IMR-90 (cell line): ENCODE measurements around the gene INAVA. TPM values are rescaled to one million over a fixed set of nuclear protein-coding genes. Genes with fewer than 3 reads are reported as not detected.
A peak's percentile ranks its signal among the peaks of the same experiment; 100 is the strongest.

Source experiments
- ATAC-seq: fragments of 200-7000 bp; cut with Tn5 transposase; 2 replicates; pipeline ENCODE4 v1.9.1; 2020; ENCODE audit warnings: low read depth, mild to moderate bottlenecking, moderate library complexity
- BruUV-seq: library from RNA; stranded (reverse); fragments of 400-500 nt; replicated peaks from 2 replicates; lab custom pipeline; 2021; lab: Mats Ljungman, UMichigan
- CTCF ChIA-PET: fragments of 300-600 bp; formaldehyde crosslinking; extraction: SDS; loops from one replicate; lab custom pipeline; 2021; ENCODE audit warnings: antibody characterized with exemption; lab: Yijun Ruan, JAX
- POLR2A ChIA-PET: fragments of 300-600 bp; sonication (Branson Sonifier 250); formaldehyde crosslinking; loops from one replicate; lab custom pipeline; 2022; ENCODE audit warnings: antibody characterized with exemption; ENCODE audit not compliant: unreplicated experiment; lab: Charles Lee
- DNase-seq: peaks from one replicate; pipeline ENCODE4 v3.0.0; 2013
- H2AFZ ChIP-seq: replicated peaks from 2 replicates; pipeline ENCODE3; 2013; ENCODE audit warnings: low read length, mild to moderate bottlenecking; ENCODE audit not compliant: poor library complexity
- H2AK5ac ChIP-seq: 2 replicates; pipeline ENCODE4 v1.6.1; 2013; ENCODE audit warnings: low read depth, low read length, inconsistent platforms
- H2AK9ac ChIP-seq: replicated peaks from 2 replicates; pipeline ENCODE3; 2013; ENCODE audit warnings: mild to moderate bottlenecking, low read depth, low read length, moderate library complexity; ENCODE audit not compliant: poor library complexity
- H2BK120ac ChIP-seq: 2 replicates; pipeline ENCODE4 v1.6.1; 2013; ENCODE audit warnings: low read depth, low read length, inconsistent platforms
- H2BK15ac ChIP-seq: 3 replicates; pipeline ENCODE4 v1.6.1; 2013; ENCODE audit warnings: low read depth, low read length, inconsistent platforms
- H2BK20ac ChIP-seq: 2 replicates; pipeline ENCODE4 v1.6.1; 2013; ENCODE audit warnings: low read depth, mild to moderate bottlenecking, inconsistent platforms, low read length, moderate library complexity
- H2BK5ac ChIP-seq: 2 replicates; pipeline ENCODE4 v1.6.1; 2013; ENCODE audit warnings: mild to moderate bottlenecking, low read depth, low read length, inconsistent platforms; ENCODE audit not compliant: poor library complexity, severe bottlenecking
- H3K14ac ChIP-seq: replicated peaks from 2 replicates; pipeline ENCODE4 v1.6.1; 2013; ENCODE audit warnings: low read depth, low read length, inconsistent platforms
- H3K18ac ChIP-seq: 2 replicates; pipeline ENCODE4 v1.6.1; 2013; ENCODE audit warnings: low read depth, low read length, control low read depth
- H3K23ac ChIP-seq: 2 replicates; pipeline ENCODE4 v1.6.1; 2013; ENCODE audit warnings: low read depth, low read length, inconsistent platforms
- H3K27ac ChIP-seq: 2 replicates; pipeline ENCODE4 v1.5.1; 2013; ENCODE audit warnings: mild to moderate bottlenecking, control low read depth, low read length; ENCODE audit not compliant: insufficient read depth
- H3K27me3 ChIP-seq: 2 replicates; pipeline ENCODE4 v1.6.1; 2013; ENCODE audit warnings: low read length; ENCODE audit not compliant: control insufficient read depth, insufficient read depth
- H3K36me3 ChIP-seq: 2 replicates; pipeline ENCODE4 v1.6.1; 2013; ENCODE audit warnings: low read length, mixed read lengths; ENCODE audit not compliant: control insufficient read depth, insufficient read depth
- H3K4ac ChIP-seq: 2 replicates; pipeline ENCODE4 v1.6.1; 2013; ENCODE audit warnings: low read depth, low read length, inconsistent platforms
- H3K4me1 ChIP-seq: 2 replicates; pipeline ENCODE4 v1.6.1; 2013; ENCODE audit warnings: low read length, mixed read lengths; ENCODE audit not compliant: control insufficient read depth, insufficient read depth
- H3K4me2 ChIP-seq: 2 replicates; pipeline ENCODE4 v1.6.1; 2013; ENCODE audit warnings: low read depth, mild to moderate bottlenecking, control low read depth, low read length, moderate library complexity
- H3K4me3 ChIP-seq: 2 replicates; pipeline ENCODE4 v1.5.1; 2013; ENCODE audit warnings: low read depth, mild to moderate bottlenecking, control low read depth, low read length, moderate library complexity; ENCODE audit not compliant: insufficient read depth
- H3K56ac ChIP-seq: 2 replicates; pipeline ENCODE4 v1.6.1; 2013; ENCODE audit warnings: low read length, inconsistent platforms; ENCODE audit not compliant: insufficient read depth; ENCODE audit errors: extremely low read depth
- H3K79me1 ChIP-seq, 2 experiments: 2 replicates each; pipeline ENCODE4 v1.6.1; 2013; ENCODE audit warnings: low read length in 2 of 2, inconsistent platforms in 1 of 2, low read depth in 1 of 2
- H3K9ac ChIP-seq: 2 replicates; pipeline ENCODE4 v1.6.1; 2013; ENCODE audit warnings: low read depth, low read length, control low read depth
- H3K9me1 ChIP-seq: 2 replicates; pipeline ENCODE4 v1.6.1; 2013; ENCODE audit warnings: low read length, inconsistent platforms; ENCODE audit not compliant: insufficient read depth
- H3K9me3 ChIP-seq: 2 replicates; pipeline ENCODE4 v1.6.1; 2013; ENCODE audit warnings: low read length; ENCODE audit not compliant: control insufficient read depth, insufficient read depth
- H4K20me1 ChIP-seq: 2 replicates; pipeline ENCODE4 v1.6.1; 2013; ENCODE audit warnings: low read length, inconsistent platforms; ENCODE audit not compliant: insufficient read depth
- H4K5ac ChIP-seq: 2 replicates; pipeline ENCODE4 v1.6.1; 2013; ENCODE audit warnings: mild to moderate bottlenecking, low read depth, low read length, control low read depth
- H4K8ac ChIP-seq, 2 experiments: 2 replicates each; pipeline ENCODE4 v1.6.1; 2013; ENCODE audit warnings: low read depth in 2 of 2, low read length in 2 of 2, control low read depth in 1 of 2, inconsistent platforms in 1 of 2
- H4K91ac ChIP-seq: 2 replicates; pipeline ENCODE4 v1.6.1; 2013; ENCODE audit warnings: low read depth, low read length, inconsistent platforms; ENCODE audit not compliant: insufficient read depth
- BHLHE40 ChIP-seq: fragments of 150-350 bp; IDR thresholded peaks from 2 replicates; pipeline ENCODE4 v1.6.1; 2016; ENCODE audit warnings: mild to moderate bottlenecking, low read depth, low read length
- CEBPB ChIP-seq: IDR thresholded peaks from 2 replicates; pipeline ENCODE4 v1.6.1; 2012; ENCODE audit warnings: low read depth, low read length, improper control_type of control experiment
- CHD1 ChIP-seq: IDR thresholded peaks from 2 replicates; pipeline ENCODE4 v1.6.1; 2012; ENCODE audit warnings: low read depth, low read length, improper control_type of control experiment
- CTCF ChIP-seq: conservative IDR thresholded peaks from 2 replicates; pipeline ENCODE4 v1.5.1; 2012; ENCODE audit warnings: mild to moderate bottlenecking, low read depth, low read length, improper control_type of control experiment
- MAFK ChIP-seq: IDR thresholded peaks from 2 replicates; pipeline ENCODE4 v1.6.1; 2012; ENCODE audit warnings: low read depth, low read length, improper control_type of control experiment
- RAD21 ChIP-seq: IDR thresholded peaks from 2 replicates; pipeline ENCODE4 v1.6.1; 2012; ENCODE audit warnings: low read length, improper control_type of control experiment
- RCOR1 ChIP-seq: IDR thresholded peaks from 2 replicates; pipeline ENCODE4 v1.6.1; 2012; ENCODE audit warnings: mild to moderate bottlenecking, low read length, improper control_type of control experiment; ENCODE audit not compliant: insufficient replicate concordance
- SMC3 ChIP-seq: fragments of 150-350 bp; IDR thresholded peaks from 2 replicates; pipeline ENCODE4 v1.6.1; 2016; ENCODE audit warnings: low read depth, mild to moderate bottlenecking, antibody characterized with exemption, low read length, moderate library complexity
- WGBS, 2 experiments: methylation state at CpG; one replicate each; pipeline versions ENCODE4 v1.1.5 to v1.1.7; 2013; ENCODE audit warnings: missing lambda C conversion rate in 2 of 2; ENCODE audit not compliant: insufficient read length in 1 of 2; ENCODE audit errors: extremely low coverage in 2 of 2; 5-methylcytosine and 5-hydroxymethylcytosine counted together
- dilution Hi-C: fragments of 300-500 bp; cut with HindIII; formaldehyde crosslinking; loops from one replicate; pipeline ENCODE4 v1.14.3; 2018; ENCODE audit warnings: low sequenced_read_pairs; ENCODE audit not compliant: unreplicated experiment
- in situ Hi-C: fragments of 300-500 bp; cut with MboI; formaldehyde crosslinking; loops from 3 replicates; pipeline ENCODE4 v1.14.3; 2019; ENCODE audit warnings: low sequenced_read_pairs, inconsistent platforms, mixed read lengths
- intact Hi-C: fragments of 100-400 bp; cut with micrococcal nuclease; formaldehyde crosslinking; loops from 2 replicates; pipeline ENCODE4 v1.10.0; 2022
- polyA plus RNA-seq, 3 experiments: library from polyadenylated mRNA; depleted of rRNA; stranded (reverse); fragments of >200 nt; gene quantifications; 2 replicates each; pipeline ENCODE4 v1.2.3, GENCODE V29; 2012; ENCODE audit warnings: low replicate concordance in 1 of 3
- total RNA-seq: library from RNA; depleted of rRNA; stranded (reverse); fragments of >200 nt; gene quantifications from 2 replicates; pipeline ENCODE4 v1.2.3, GENCODE V29; 2012
- TF ChIP-seq, protein P1 (sequence below): fragments of 150-350 bp; IDR thresholded peaks from 2 replicates; pipeline ENCODE4 v1.6.1; 2017; ENCODE audit warnings: mild to moderate bottlenecking, antibody characterized with exemption, low read length, low read depth

The INAVA gene
- total and polyA plus RNA-seq, 2 of the 4 experiments (the other 2 are of a cell fraction) = under 0.01 to 0.07 TPM

DNA sequence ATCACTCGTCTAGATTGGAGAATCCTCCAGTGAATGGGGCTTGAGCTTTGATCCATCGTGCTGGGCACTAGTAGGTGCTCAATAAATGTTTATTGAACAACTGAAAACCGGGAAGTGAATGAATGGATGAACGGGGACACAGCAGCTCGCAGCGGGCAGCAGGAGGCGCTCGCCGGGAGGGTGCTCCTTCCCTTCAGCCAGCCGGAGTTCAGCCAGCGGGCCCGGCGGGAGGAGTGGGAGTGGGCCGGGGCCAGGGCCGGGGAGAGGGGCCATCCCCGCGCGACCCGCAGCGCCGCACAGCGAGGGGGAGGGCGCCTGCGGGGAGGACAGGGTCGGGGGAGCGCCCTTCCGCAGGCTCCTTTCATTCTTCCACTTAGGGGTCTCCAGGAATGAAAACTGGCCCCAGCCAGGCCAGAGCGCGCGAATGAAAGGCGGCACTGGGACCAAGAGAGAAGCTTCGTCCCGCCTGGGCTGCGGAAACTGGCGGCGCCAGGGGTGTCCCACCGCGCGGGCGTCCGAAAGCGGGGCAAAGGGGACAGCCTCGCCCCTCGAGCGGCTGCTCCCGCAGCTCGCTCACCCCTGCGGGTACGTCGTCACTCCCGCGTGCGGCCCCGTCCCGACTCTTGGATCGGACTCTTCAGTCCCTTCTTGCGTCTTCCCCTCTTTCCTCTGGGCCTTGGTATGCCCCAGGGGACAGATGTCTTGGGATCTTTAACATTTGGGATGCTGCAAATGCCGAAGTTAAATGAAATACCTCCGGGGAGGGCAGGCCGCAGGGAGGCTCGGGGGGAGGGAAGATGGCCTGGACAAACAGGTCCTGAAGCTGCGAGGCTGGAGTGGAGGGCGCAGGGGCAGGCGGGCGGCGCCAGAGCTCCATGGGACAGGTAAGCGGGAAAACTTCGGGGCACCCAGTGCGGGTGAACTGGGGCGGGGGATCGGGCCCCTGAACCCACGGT lies 3.6 kb upstream of the INAVA start:
- no peaks in the 10 kb centered on the region for H3K9me3 ChIP-seq
- H3K23ac ChIP-seq = peak overlapping the region; percentile 86; the same call in 1 of the 2 replicates
- H4K91ac ChIP-seq = no peak overlapping the region
- H3K27ac ChIP-seq = no peak overlapping the region
- peak; percentile 92 for ATAC-seq
- H3K4me1 ChIP-seq = peaks cover 3% of the 10 kb centered on the region; the same call in 1 of the 2 replicates
- H3K18ac ChIP-seq = no peak overlapping the region
- 0 out of 4 replicates have a peak overlapping the region, but pooled peaks of 1 of the 2 experiments have one; percentile 10 for H4K8ac ChIP-seq
- H3K27me3 ChIP-seq = peaks cover 64% of the 10 kb centered on the region
- no peak overlapping the region for H2AK5ac ChIP-seq
- H3K9ac ChIP-seq = no peak overlapping the region
- POLR2A ChIA-PET = no interaction called here
- no peak overlapping the region; the same call in 2 of the 3 replicates for H2BK15ac ChIP-seq
- peak overlapping the region; percentile 78; the same call in 1 of the 2 replicates for H2BK20ac ChIP-seq
- no peak overlapping the region for H2BK5ac ChIP-seq
- H2AK9ac ChIP-seq = peak overlapping the region; percentile 82
- H3K4ac ChIP-seq = no peak overlapping the region
- peak overlapping the region; percentile 29 for H3K4me3 ChIP-seq
- H3K4me2 ChIP-seq = peak overlapping the region; percentile 32
- in situ Hi-C loops = no loop called here
- H3K36me3 ChIP-seq = no peaks in the 10 kb centered on the region
- H4K5ac ChIP-seq = no peak overlapping the region
- no TSS peak for BruUV-seq
- dilution Hi-C loops = no loop called here
- WGBS, 2 experiments = 2% methylated on average over 33 of the region's 72 CpGs; no CpG with 5 or more reads in 1 of the 2 experiments
- CTCF ChIA-PET = interaction anchor here (0.6 to 1.0 kb wide), 3 partner anchors 15 to 379 kb away, joined by 3 to 4 read pairs (median 4); no protein-coding TSS in a partner anchor
- intact Hi-C loops = no loop called here
- peaks cover 2% of the 10 kb centered on the region; the same call in 1 of the 2 replicates for H3K9me1 ChIP-seq
- H2AFZ ChIP-seq = peak overlapping the region; percentile 97
- TF ChIP-seq CTCF = peak; percentile 47
- TF ChIP-seq, protein P1, sequence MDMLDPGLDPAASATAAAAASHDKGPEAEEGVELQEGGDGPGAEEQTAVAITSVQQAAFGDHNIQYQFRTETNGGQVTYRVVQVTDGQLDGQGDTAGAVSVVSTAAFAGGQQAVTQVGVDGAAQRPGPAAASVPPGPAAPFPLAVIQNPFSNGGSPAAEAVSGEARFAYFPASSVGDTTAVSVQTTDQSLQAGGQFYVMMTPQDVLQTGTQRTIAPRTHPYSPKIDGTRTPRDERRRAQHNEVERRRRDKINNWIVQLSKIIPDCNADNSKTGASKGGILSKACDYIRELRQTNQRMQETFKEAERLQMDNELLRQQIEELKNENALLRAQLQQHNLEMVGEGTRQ = no peak
- peak; percentile 92 for TF ChIP-seq BHLHE40
- TF ChIP-seq SMC3 = 0 out of 2 replicates have a peak, but pooled peaks have one; percentile 11
- no peak for TF ChIP-seq RCOR1
- TF ChIP-seq CHD1 = peak; percentile 96; the same call in 1 of the 2 replicates
- no peak for TF ChIP-seq CEBPB
- TF ChIP-seq MAFK = no peak
- peak; percentile 21; the same call in 1 of the 2 replicates for TF ChIP-seq RAD21
- no peaks in the 10 kb centered on the region for H4K20me1 ChIP-seq
- peak overlapping the region; percentile 93 for H2BK120ac ChIP-seq
- H3K79me1 ChIP-seq = no peaks in the 10 kb centered on the region
- no peak overlapping the region for H3K56ac ChIP-seq
- DNase-seq = peak; percentile 19
- 0 out of 2 replicates have a peak overlapping the region, but pooled peaks have one; percentile 77 for H3K14ac ChIP-seq
